Gastrocnemius medialis (tissue), 4 donors: ENCODE data around the gene ADCY5. TPM values are rescaled to one million over a fixed set of nuclear protein-coding genes. Genes with fewer than 3 reads are reported as not detected.

ENCODE experiments used
- ATAC-seq, 2 donors: fragments of 150-250 bp; one replicate each; pipeline ENCODE4 v1.9.1; 2016
- DNase-seq, 2 donors: peaks; one replicate each; pipeline ENCODE4 v3.0.0-alpha.2; 2019
- H3K27ac ChIP-seq, 4 donors: fragments of 200-600 bp; sonication (generic); 1 replicate in 1 of 4; 2 replicates in 3 of 4; pipeline ENCODE4 v1.5.1; 2016 to 2018; ENCODE audit warnings: mild to moderate bottlenecking in 2 of 4, moderate library complexity in 1 of 4
- H3K27me3 ChIP-seq, 3 donors: fragments of 200-600 bp; sonication (generic) in 2 of 3; 1 replicate in 1 of 3; 2 replicates in 2 of 3; pipeline versions ENCODE4 v1.5.1 to v1.6.0; 2016 to 2019; ENCODE audit warnings: mild to moderate bottlenecking in 1 of 3, moderate library complexity in 1 of 3
- H3K36me3 ChIP-seq, 2 donors: fragments of 200-600 bp; sonication (generic) in 1 of 2; one replicate each; pipeline ENCODE4 v1.5.1; 2017 to 2018
- H3K4me1 ChIP-seq, 2 donors: fragments of 200-600 bp; sonication (generic) in 1 of 2; one replicate each; pipeline ENCODE4 v1.5.1; 2016 to 2017; ENCODE audit warnings: mild to moderate bottlenecking in 2 of 2
- H3K4me3 ChIP-seq, 4 donors: fragments of 200-600 bp; sonication (generic) in 3 of 4; 1 replicate in 1 of 4; 2 replicates in 3 of 4; pipeline ENCODE4 v1.5.1; 2016 to 2019; ENCODE audit warnings: mild to moderate bottlenecking in 2 of 4
- H3K9me3 ChIP-seq, 3 donors: fragments of 200-600 bp; sonication (generic) in 2 of 3; 1 replicate in 1 of 3; 2 replicates in 2 of 3; pipeline ENCODE4 v1.5.1; 2016 to 2019
- POLR2A ChIP-seq, 2 donors: fragments of 450-650 bp; IDR thresholded peaks; one replicate each; pipeline ENCODE4 v1.6.1; 2017; ENCODE audit warnings: antibody characterized with exemption in 2 of 2, mild to moderate bottlenecking in 2 of 2, moderate library complexity in 2 of 2
- in situ Hi-C, 4 donors: fragments of 200-750 bp; cut with MboI; loops; one replicate each; pipeline versions ENCODE4 v1.15.0 to v1.8.0; 2017; ENCODE audit warnings: low sequenced_read_pairs in 4 of 4
- intact Hi-C: fragments of 100-400 bp; cut with DNase I; formaldehyde crosslinking; loops from one replicate; pipeline ENCODE4 v1.15.1; 2023; ENCODE audit warnings: low total_unique reads
- total RNA-seq, 4 donors: library from RNA; depleted of rRNA; stranded (reverse); fragments of >200 nt; gene quantifications; one replicate each; pipeline versions ENCODE4 v1.1.0 to v1.2.3, GENCODE V29; 2016
- TF ChIP-seq, protein P1 (sequence below), 5 experiments: fragments of 450-650 bp in 3 of 5; fragments of 200-600 bp in 2 of 5; sonication (generic) in 2 of 5; IDR thresholded peaks in 4 of 5; conservative IDR thresholded peaks in 1 of 5; 1 replicate in 4 of 5; 2 replicates in 1 of 5; pipeline ENCODE4 v1.5.1; 2016 to 2019; ENCODE audit warnings: antibody characterized with exemption in 5 of 5, mild to moderate bottlenecking in 3 of 5, moderate library complexity in 3 of 5

ADCY5 gene
- total RNA-seq, 4 donors from 2014 or later = 1.0 to 6.4 (median 4.3) TPM

DNA sequence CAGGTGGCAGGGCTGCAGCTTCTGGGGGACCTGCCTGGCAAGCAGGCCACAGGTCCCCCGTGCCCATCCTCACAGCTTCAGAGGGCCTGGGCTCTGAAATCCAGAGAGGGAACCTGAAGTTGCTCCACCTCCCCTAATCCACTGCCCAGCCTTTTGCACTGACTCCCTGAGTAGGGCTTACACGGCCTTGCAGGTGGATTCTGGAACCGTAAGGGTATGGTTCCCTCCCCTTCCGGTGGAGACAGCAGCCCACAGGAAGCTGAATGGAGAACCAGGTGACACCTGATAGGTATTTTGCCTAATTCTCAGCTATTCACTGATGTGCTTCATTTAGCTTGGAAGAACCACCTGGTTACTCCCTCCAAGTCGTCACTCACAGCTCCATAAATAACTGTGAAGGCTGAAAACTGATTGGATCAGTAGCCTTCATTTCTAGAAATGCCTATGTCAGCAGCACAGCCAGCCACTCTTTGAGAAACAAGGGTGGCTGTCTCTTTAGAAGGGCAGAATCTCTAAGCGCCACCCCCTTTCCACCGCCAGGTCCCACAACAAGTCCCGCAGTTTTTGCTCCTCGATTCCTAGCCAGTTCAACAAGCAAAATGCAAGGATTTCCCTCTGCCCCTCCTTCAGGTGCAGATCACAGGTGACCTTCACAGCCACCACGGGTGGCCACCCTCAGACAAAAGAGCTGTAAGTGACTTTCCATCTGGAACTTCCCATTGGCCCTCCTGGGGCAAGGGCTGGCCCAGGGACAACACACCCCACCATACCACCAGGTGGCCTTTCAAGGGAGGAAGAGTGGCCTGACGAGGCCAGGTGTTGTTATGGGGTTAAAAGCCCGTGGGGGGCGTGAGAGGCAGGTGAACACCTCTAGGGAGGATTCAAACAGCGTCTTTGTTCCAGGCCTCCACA lies 134.3 kb downstream of the ADCY5 start:
- no peak for TF ChIP-seq POLR2A (IDR thresholded peaks at IDR 0.05)
- TF ChIP-seq, protein P1, sequence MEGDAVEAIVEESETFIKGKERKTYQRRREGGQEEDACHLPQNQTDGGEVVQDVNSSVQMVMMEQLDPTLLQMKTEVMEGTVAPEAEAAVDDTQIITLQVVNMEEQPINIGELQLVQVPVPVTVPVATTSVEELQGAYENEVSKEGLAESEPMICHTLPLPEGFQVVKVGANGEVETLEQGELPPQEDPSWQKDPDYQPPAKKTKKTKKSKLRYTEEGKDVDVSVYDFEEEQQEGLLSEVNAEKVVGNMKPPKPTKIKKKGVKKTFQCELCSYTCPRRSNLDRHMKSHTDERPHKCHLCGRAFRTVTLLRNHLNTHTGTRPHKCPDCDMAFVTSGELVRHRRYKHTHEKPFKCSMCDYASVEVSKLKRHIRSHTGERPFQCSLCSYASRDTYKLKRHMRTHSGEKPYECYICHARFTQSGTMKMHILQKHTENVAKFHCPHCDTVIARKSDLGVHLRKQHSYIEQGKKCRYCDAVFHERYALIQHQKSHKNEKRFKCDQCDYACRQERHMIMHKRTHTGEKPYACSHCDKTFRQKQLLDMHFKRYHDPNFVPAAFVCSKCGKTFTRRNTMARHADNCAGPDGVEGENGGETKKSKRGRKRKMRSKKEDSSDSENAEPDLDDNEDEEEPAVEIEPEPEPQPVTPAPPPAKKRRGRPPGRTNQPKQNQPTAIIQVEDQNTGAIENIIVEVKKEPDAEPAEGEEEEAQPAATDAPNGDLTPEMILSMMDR (IDR thresholded peaks at IDR 0.05 in 4 of 5, conservative IDR thresholded peaks at IDR 0.05 in 1 of 5) = no peak
- intact Hi-C loops (no loop called here), in situ Hi-C loops (no loop called here)
- H3K27ac ChIP-seq = no peak overlapping the region
- no peak for DNase-seq
- H3K9me3 ChIP-seq = no peaks in the 10 kb centered on the region
- H3K36me3 ChIP-seq = no peaks in the 10 kb centered on the region
- H3K4me1 ChIP-seq = no peaks in the 10 kb centered on the region
- H3K4me3 ChIP-seq = no peak overlapping the region
- ATAC-seq = no peak
- H3K27me3 ChIP-seq = peaks cover 0 to 3% (median 0%) of the 10 kb centered on the region in 3 donors

DNA sequence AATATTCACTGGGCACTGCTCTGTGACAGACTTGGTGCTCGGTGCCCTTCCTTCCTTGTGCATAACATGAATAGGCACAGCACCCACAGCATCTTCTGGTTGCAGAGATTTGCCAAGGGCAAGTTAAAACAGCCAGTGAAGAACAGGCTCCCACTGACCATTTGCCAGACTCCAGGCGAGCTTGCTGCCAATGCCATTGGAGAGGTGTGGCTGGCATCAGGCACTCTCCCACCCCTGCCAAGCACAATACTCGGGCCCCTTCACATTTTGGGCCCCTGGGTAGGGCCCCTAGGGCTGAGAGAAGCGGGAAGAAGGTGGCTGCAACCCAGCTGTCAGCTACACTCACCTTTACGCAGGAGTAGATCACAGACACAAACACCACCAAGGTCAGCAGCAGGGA lies 135.0 kb downstream of the ADCY5 start:
- TF ChIP-seq, protein P1 (IDR thresholded peaks at IDR 0.05 in 4 of 5, conservative IDR thresholded peaks at IDR 0.05 in 1 of 5) = no peak
- TF ChIP-seq POLR2A (IDR thresholded peaks at IDR 0.05) = no peak
- Histone ChIP-seq H3K9me3 (no peaks in the 10 kb centered on the region), H3K4me1 (no peaks in the 10 kb centered on the region), H3K27ac (no peak overlapping the region), H3K27me3 (peaks cover 0 to 3% (median 0%) of the 10 kb centered on the region in 3 donors), H3K36me3 (no peaks in the 10 kb centered on the region), H3K4me3 (no peak overlapping the region)
- no peak for ATAC-seq
- intact Hi-C loops = no loop called here
- in situ Hi-C loops = no loop called here
- no peak for DNase-seq

DNA sequence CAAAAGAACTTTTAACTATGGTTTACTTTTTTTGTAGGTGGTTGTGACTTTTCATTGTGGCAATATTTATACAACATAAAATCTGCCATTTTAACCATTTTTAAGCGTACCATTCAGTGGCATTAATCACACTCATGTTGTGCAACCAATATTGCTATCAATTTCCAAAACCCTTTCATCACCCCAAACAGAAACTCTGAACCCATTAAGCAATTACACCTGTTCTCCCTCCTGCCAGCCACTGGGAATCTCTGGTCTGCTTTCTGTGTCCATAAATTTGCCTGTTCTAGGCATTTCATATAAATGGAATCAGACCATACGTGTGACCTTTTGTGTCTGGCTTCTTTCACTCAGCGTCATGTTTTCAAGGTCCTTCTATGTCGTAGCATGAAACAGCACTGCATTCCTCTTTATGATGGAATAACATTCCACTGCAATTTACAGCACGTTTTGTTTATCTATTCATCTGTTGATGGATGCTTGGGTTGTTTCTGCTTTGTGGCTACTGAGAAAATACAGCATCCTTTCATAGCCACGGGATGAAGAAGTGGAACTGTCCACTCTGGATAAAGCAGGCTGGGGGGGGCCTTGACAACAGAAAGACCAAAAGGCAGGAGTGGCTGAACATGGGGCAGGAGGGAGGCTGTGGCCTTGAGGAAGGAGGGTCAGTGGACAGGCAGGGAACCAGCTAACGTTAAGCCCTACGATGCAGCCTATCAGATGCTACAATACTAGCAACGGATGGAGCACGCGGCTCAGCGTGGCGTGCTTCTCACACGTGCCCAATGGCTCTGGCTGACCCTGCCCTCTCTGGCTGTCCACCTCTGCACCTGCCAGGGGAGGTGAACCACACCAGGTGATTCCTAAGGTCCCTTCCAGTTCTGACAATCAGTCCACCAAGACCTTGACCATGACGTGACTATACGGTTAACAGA lies 136.3 kb downstream of the ADCY5 start:
- no peak for ATAC-seq
- in situ Hi-C loops = no loop called here
- Histone ChIP-seq H3K36me3 (no peaks in the 10 kb centered on the region), H3K9me3 (no peaks in the 10 kb centered on the region), H3K27me3 (peaks cover 0 to 3% (median 0%) of the 10 kb centered on the region in 3 donors), H3K27ac (no peak overlapping the region), H3K4me1 (no peaks in the 10 kb centered on the region), H3K4me3 (no peak overlapping the region)
- intact Hi-C loops = no loop called here
- DNase-seq = no peak
- TF ChIP-seq, protein P1 (IDR thresholded peaks at IDR 0.05 in 4 of 5, conservative IDR thresholded peaks at IDR 0.05 in 1 of 5) = no peak
- TF ChIP-seq POLR2A (IDR thresholded peaks at IDR 0.05) = no peak

DNA sequence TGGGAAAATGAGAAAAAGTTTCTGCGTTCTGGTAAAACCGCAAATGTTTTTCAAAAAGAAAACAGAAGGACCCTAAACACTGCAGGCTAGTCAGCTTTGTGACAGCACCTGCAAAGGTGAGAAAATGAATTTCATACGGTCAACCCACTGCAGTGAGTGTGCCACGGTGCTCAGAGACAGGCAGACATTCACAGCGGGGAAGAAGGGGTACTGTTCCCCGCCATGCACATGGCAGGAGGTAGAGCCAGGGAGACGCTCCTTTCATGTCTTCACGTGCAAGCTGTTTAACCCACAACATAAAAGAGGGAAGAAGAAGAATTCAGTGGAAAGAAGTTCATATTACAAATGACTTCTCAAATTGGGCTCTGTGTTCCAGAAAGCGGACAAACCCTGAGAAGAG lies 137.7 kb downstream of the ADCY5 start:
- ATAC-seq = no peak
- Histone ChIP-seq H3K4me3 (no peak overlapping the region), H3K36me3 (no peaks in the 10 kb centered on the region), H3K27me3 (peaks cover 0 to 3% (median 0%) of the 10 kb centered on the region in 3 donors), H3K4me1 (no peaks in the 10 kb centered on the region), H3K27ac (no peak overlapping the region), H3K9me3 (no peaks in the 10 kb centered on the region)
- DNase-seq = no peak
- TF ChIP-seq, protein P1 (IDR thresholded peaks at IDR 0.05 in 4 of 5, conservative IDR thresholded peaks at IDR 0.05 in 1 of 5) = no peak
- no peak for TF ChIP-seq POLR2A (IDR thresholded peaks at IDR 0.05)
- in situ Hi-C loops = no loop called here
- intact Hi-C loops = no loop called here
